ENCODE measurements around the gene LPO.

The LPO gene

DNA sequence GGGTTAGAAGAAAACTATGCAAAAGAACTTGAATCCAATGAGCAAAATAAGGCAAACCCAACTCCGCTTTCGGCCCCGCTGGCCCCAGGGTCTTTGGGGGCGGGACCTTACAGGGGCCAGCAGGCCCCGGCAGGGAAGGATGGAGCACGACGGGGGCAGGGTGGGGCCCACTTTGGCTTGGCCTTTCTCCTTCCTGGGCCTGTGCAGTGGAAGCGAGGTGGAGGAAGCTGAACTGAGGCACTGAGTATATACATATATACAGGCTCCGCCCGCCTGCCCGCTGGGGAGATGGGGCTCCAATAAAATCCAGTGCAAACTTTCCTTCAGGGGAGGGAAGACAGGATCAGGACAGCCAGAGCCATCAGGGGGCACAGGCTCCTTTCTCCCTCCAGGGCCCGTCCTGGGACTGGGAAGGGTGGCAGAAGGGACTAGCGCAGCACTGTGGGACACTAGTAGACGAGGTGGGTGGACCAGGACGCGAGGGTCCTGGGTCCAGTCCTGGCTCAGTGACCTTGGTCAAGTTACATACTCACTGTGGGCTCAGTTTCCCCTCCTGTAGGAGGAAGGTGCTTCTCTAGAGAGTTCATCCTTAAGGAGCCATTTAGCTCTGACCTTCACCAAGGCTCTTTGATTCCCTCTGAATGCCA is 63.2 kb downstream of the LPO start:
- Histone ChIP-seq H3K27ac (ENCODE audit: low read length) (no peak overlapping the region), H3K4me3 (ENCODE audit: low read depth in 1 of 2, low read length in 2 of 2) (no peak overlapping the region), H3K36me3 (ENCODE audit: control insufficient read depth in 1 of 2, insufficient read depth in 2 of 2, low read length in 2 of 2) (no peaks in the 10 kb centered on the region)

DNA sequence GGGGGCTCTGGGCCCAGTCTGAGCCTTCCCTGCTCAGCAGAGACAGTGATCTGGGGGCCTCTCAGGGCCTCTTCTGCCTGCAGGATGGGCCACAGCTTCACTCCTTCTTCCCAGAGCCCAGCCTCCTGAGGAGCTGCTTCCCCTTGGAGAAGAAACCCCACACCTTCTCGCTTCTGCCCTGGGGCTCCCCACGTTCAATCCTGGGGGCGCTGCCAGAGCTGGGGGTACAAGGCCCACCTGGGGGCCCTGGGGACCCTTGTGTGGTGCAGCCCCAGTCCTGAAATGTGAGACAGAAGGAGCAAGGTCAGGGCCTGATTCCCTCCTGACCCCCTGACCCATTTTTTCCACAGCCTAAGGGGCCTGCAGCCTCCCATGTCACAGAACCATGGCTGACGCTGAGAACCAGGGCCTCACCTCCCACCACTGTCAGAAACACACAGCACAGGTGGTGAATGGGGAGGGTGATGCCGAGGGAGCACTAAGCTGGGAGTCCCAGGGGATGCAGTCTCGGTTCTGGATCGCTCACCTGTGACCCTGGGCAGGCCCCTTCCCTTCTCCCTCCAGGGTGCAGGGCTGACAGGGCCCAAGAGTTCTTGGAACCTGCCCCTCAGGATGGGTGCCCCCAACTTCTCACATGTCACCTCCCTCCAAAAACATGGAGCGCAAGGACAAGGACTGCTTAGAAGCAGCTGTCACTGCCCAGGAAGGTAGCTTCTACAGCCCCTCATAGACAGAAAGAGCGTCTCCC is 64.0 kb downstream of the LPO start:
- Histone ChIP-seq H3K9me3 (ENCODE audit: control insufficient read depth in 1 of 2, low read length in 2 of 2) (no peaks in the 10 kb centered on the region), H3K27me3 (ENCODE audit: low read depth, low read length) (no peaks in the 10 kb centered on the region), H3K4me1 (ENCODE audit: control insufficient read depth in 1 of 2, insufficient read depth in 2 of 2, low read length in 2 of 2) (no peaks in the 10 kb centered on the region), H3K4me3 (ENCODE audit: low read depth in 1 of 2, low read length in 2 of 2) (no peak overlapping the region), H3K27ac (ENCODE audit: low read length) (no peak overlapping the region), H3K36me3 (ENCODE audit: control insufficient read depth in 1 of 2, insufficient read depth in 2 of 2, low read length in 2 of 2) (no peaks in the 10 kb centered on the region)

More for the DNA sequence above, 63.2 kb downstream of the LPO start:
- H3K27me3 ChIP-seq (ENCODE audit: low read depth, low read length), result no peaks in the 10 kb centered on the region
- no peaks in the 10 kb centered on the region for H3K4me1 ChIP-seq (ENCODE audit: control insufficient read depth in 1 of 2, insufficient read depth in 2 of 2, low read length in 2 of 2)
- H3K9me3 ChIP-seq (ENCODE audit: control insufficient read depth in 1 of 2, low read length in 2 of 2), result no peaks in the 10 kb centered on the region

DNA sequence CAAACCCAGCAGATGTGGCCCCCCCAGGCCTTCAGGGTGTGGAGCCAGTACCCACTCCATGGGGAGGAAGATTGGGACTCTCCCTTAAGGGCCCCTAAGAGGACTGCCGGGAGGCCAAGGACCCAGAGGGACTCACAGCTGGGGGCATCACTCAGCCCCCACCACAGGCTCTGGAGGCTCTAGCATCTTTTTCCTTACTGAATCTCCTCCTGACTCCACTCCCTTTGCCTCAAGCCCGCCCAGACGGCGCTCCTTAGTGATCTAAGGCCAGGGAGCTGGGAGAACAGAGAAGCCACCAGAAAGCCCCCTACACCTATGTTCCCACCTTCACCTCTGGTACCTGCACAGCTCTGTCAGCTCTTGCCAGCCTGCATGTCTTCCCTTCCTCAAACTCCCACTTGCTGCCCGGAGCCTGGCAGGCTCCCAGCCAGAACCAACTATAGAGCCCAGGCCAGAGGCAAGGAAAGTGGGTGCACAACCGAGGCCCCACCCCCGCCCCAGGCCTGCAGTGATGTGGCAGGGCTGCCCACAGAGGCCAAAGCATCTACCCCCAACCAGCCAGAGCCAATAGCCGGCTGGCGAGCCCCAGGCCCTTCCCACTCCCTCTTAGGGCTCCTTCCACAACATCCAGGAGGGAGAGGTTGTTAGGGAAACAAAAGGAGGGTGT is 64.7 kb downstream of the LPO start:
- Histone ChIP-seq H3K4me3 (ENCODE audit: low read depth in 1 of 2, low read length in 2 of 2) (no peak overlapping the region), H3K9me3 (ENCODE audit: control insufficient read depth in 1 of 2, low read length in 2 of 2) (no peaks in the 10 kb centered on the region), H3K36me3 (ENCODE audit: control insufficient read depth in 1 of 2, insufficient read depth in 2 of 2, low read length in 2 of 2) (no peaks in the 10 kb centered on the region), H3K4me1 (ENCODE audit: control insufficient read depth in 1 of 2, insufficient read depth in 2 of 2, low read length in 2 of 2) (no peaks in the 10 kb centered on the region), H3K27ac (ENCODE audit: low read length) (no peak overlapping the region), H3K27me3 (ENCODE audit: low read depth, low read length) (no peaks in the 10 kb centered on the region)

DNA sequence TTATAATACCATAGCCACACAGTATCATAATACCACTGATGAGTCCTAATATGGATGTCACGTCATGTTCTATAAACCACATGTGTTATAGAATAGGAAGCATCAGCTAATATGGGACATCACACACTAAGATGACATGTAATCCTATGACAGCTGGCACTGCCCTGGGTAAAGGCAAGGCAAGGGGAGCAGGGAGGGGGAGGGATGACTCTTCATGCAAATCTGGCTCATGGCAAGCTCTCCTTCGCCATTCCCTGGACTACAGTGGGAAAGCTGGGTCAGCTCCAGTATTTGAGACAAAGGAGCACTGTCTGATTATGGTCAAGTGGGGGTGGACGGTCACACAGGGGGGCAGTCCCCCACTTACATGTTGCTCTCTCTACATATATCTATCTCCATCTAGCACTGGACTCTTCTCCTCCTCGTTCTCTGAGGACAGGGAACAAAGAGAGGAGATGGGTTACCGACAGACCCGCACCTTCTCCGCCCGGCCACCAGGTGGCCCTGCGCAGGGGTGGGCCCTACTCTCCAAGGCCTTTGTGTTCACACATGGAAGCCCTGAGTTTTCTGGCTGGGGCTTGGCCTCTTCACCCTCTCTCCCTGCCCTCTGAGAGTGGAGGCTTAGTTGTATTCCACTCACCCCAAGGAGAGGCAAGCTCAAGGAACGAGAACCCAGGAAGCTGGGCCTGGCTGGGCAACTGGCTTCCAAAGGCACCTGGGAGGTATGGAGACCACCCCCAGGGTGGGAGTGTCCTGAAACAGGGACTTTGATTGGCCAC is 65.8 kb downstream of the LPO start:
- Histone ChIP-seq H3K27ac (ENCODE audit: low read length) (no peak overlapping the region), H3K36me3 (ENCODE audit: control insufficient read depth in 1 of 2, insufficient read depth in 2 of 2, low read length in 2 of 2) (no peaks in the 10 kb centered on the region), H3K9me3 (ENCODE audit: control insufficient read depth in 1 of 2, low read length in 2 of 2) (no peaks in the 10 kb centered on the region), H3K4me3 (ENCODE audit: low read depth in 1 of 2, low read length in 2 of 2) (no peak overlapping the region), H3K4me1 (ENCODE audit: control insufficient read depth in 1 of 2, insufficient read depth in 2 of 2, low read length in 2 of 2) (no peaks in the 10 kb centered on the region), H3K27me3 (ENCODE audit: low read depth, low read length) (no peaks in the 10 kb centered on the region)

DNA sequence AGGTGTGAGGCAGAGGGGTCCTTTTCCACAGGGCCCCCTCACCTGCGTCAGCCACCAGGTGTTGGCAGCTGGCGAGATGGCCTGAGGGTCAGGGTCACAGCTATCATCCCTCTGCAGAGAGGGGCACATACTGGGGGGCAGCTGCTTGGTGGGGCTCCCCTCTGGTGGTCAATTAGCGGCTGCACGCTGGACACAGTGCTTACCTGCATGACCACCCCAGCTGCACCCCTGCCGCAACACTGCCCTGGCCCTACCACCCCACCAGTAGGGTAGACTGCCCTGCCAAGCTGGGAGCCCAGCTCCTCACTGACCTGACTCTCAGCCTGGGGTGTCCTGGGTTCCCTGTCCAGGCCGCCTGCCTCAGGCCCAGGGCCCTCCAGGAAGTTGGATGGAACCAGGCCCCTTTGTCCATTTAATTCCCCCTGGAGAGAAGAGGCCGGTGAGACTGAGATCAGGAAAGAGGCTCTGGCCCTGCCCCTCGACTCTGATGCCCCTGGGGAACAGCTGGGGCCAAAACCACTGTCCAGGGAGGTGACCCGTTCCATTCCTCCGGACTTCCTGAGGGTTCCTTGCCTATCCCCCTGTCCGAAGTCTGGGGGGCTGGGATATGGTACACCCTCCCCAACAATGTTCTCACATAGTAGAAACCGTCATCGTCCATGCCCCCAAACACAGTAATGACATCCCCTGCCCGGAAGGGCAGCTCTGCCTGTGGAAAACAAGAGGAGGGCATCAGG is 66.5 kb downstream of the LPO start:
- Histone ChIP-seq H3K36me3 (ENCODE audit: control insufficient read depth in 1 of 2, insufficient read depth in 2 of 2, low read length in 2 of 2) (no peaks in the 10 kb centered on the region), H3K4me1 (ENCODE audit: control insufficient read depth in 1 of 2, insufficient read depth in 2 of 2, low read length in 2 of 2) (no peaks in the 10 kb centered on the region), H3K9me3 (ENCODE audit: control insufficient read depth in 1 of 2, low read length in 2 of 2) (no peaks in the 10 kb centered on the region), H3K4me3 (ENCODE audit: low read depth in 1 of 2, low read length in 2 of 2) (no peak overlapping the region), H3K27ac (ENCODE audit: low read length) (no peak overlapping the region), H3K27me3 (ENCODE audit: low read depth, low read length) (no peaks in the 10 kb centered on the region)

DNA sequence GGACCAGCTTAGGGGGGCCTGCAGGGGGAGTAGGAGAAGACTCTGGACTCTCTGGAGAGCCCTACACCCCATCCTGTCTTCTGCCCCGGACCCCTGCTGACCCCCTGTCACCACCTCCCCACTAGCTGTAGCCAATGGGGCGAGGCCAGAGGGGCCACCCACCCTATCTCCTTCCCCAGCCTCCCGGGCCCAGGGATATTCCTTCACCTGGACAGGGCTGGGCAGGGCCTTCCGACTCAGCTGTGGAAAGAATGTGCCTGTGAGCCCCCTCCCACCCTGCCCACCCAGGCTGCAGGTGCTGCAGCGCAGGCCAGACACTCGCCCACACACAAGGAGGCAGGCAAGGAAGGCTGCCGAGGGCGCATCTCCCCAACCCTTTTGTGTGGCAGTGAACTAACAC is 67.2 kb downstream of the LPO start:
- Histone ChIP-seq H3K27ac (ENCODE audit: low read length) (no peak overlapping the region), H3K36me3 (ENCODE audit: control insufficient read depth in 1 of 2, insufficient read depth in 2 of 2, low read length in 2 of 2) (no peaks in the 10 kb centered on the region), H3K27me3 (ENCODE audit: low read depth, low read length) (no peaks in the 10 kb centered on the region), H3K9me3 (ENCODE audit: control insufficient read depth in 1 of 2, low read length in 2 of 2) (no peaks in the 10 kb centered on the region), H3K4me3 (ENCODE audit: low read depth in 1 of 2, low read length in 2 of 2) (no peak overlapping the region), H3K4me1 (ENCODE audit: control insufficient read depth in 1 of 2, insufficient read depth in 2 of 2, low read length in 2 of 2) (no peaks in the 10 kb centered on the region)

DNA sequence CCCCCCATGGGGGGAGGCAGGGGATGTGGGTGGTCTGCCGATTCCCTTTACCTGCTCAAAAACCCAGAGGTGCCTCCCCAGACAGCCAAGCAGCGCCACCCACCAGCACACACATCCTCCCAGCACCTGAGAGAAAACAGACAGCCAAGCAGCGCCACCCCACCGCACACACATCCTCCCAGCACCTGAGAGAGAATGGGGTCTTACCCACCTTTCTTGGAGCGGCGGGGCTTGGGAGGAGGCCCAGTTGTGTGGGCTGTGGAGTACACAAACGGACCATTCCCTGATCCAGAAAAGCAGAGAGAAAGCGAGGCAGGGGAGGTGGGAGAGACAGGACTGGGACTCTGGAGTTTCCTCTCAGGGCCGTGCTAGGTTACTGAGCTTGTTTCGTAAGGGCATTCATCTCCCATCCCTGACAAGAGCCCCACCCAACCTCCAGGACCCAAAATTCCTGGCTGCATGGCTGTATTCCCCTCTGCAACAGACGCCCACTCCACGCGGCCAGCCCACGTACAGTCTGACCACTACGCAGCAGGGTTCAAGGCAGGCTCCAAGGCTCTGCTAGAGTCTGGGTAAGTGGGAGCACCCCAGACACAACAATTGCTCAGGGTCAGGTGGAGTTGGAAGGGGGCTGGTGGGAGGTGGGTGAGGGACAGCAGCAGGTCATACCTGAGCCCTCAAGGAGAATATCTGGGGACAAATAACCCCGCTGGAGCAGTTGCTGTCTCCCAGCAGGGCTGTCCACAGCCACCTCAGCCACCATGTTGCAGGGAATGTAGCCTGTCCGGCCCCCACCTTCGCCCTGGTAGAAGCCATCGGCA is 68.0 kb downstream of the LPO start:
- Histone ChIP-seq H3K9me3 (ENCODE audit: control insufficient read depth in 1 of 2, low read length in 2 of 2) (no peaks in the 10 kb centered on the region), H3K27ac (ENCODE audit: low read length) (no peak overlapping the region), H3K4me3 (ENCODE audit: low read depth in 1 of 2, low read length in 2 of 2) (no peak overlapping the region), H3K36me3 (ENCODE audit: control insufficient read depth in 1 of 2, insufficient read depth in 2 of 2, low read length in 2 of 2) (peaks cover 0 to 3% of the 10 kb centered on the region in 2 donors), H3K27me3 (ENCODE audit: low read depth, low read length) (no peaks in the 10 kb centered on the region), H3K4me1 (ENCODE audit: control insufficient read depth in 1 of 2, insufficient read depth in 2 of 2, low read length in 2 of 2) (no peaks in the 10 kb centered on the region)

DNA sequence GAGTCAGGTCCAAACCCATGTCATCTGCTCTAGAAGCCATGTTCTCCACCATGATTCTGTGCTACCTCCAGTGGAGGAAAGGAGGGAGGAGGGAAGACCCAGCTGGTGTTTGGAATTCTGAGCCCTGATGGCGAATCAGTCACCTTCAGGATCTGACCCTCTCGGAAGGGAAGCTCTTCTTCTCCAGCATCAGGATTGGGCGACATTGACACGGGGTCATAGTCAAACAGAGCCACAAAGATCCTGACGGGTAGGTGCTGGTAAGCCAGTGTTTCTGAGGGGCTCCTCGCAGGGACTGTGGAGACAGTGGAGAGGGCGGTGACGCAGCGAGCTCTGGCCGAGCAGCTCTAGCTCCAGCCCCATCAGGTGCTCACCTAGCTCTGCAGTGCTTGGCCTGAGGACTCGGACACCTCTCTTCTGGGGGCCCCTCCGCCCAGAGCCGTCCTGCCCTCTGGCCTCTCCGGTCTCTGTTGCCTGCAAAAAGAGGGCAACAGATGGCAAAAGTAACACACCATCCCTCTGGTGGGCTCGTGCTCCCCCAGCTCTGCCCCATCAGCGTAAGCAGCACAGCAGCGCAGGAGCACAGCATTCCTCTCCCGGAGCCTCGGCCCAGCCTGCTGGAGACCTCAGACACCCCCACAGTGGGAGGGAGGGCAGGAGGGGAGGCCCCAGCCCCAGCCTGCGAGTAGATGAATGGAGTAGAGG is 69.2 kb downstream of the LPO start:
- Histone ChIP-seq H3K27me3 (ENCODE audit: low read depth, low read length) (no peaks in the 10 kb centered on the region), H3K4me1 (ENCODE audit: control insufficient read depth in 1 of 2, insufficient read depth in 2 of 2, low read length in 2 of 2) (no peaks in the 10 kb centered on the region), H3K4me3 (ENCODE audit: low read depth in 1 of 2, low read length in 2 of 2) (no peak overlapping the region), H3K9me3 (ENCODE audit: control insufficient read depth in 1 of 2, low read length in 2 of 2) (no peaks in the 10 kb centered on the region), H3K36me3 (ENCODE audit: control insufficient read depth in 1 of 2, insufficient read depth in 2 of 2, low read length in 2 of 2) (peaks cover 0 to 3% of the 10 kb centered on the region in 2 donors), H3K27ac (ENCODE audit: low read length) (no peak overlapping the region)

DNA sequence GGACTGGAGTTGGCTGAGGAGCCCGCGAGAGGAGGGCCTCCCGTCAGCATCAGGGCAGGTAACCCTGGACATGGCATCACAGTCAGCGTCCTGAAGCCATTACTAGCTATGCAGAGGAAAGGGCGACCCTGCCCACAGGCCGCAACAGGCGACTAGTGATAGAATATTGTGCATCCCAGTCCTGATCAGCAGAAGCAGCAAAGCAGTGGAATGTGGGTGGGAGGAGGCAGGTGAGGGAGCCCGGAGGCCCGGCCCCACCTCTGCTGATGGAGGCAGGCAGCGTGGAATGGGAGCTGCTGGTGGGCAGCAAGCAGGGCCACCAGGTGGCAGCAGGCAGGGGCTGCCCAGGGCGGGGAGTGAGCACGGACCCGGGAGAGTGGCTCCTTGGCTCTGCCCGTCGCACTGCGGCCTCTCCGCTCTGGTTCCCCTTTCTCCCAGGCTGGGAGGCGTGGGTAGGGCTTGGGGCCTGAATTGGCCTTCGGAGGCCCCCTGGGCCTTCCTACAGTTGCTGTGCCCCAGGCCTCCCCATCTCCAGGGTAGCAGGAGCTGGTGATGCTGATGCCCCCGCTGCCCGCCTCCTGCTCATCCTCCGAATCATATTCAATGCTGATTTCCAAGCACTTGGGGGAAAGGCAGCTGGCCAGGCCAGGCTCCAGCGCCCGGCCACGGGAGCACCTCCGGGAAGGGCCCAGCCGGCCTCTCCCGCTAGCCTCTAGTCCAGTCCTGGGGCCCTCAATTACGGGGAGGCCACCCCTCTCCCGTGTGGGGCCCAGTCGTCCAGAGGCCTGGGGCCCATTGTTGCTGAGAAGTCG is 70.0 kb downstream of the LPO start:
- H3K9me3 ChIP-seq (ENCODE audit: control insufficient read depth in 1 of 2, low read length in 2 of 2), result no peaks in the 10 kb centered on the region
- no peak overlapping the region for H3K4me3 ChIP-seq (ENCODE audit: low read depth in 1 of 2, low read length in 2 of 2)
- no peaks in the 10 kb centered on the region for H3K27me3 ChIP-seq (ENCODE audit: low read depth, low read length)
- H3K36me3 ChIP-seq (ENCODE audit: control insufficient read depth in 1 of 2, insufficient read depth in 2 of 2, low read length in 2 of 2), result peaks cover 0 to 3% of the 10 kb centered on the region in 2 donors
- no peak overlapping the region for H3K27ac ChIP-seq (ENCODE audit: low read length)
- no peaks in the 10 kb centered on the region for H3K4me1 ChIP-seq (ENCODE audit: control insufficient read depth in 1 of 2, insufficient read depth in 2 of 2, low read length in 2 of 2)

Data from muscle layer of duodenum (tissue), 2 donors.